Measurements from ENCODE around the gene SERPINA4.

DNA sequence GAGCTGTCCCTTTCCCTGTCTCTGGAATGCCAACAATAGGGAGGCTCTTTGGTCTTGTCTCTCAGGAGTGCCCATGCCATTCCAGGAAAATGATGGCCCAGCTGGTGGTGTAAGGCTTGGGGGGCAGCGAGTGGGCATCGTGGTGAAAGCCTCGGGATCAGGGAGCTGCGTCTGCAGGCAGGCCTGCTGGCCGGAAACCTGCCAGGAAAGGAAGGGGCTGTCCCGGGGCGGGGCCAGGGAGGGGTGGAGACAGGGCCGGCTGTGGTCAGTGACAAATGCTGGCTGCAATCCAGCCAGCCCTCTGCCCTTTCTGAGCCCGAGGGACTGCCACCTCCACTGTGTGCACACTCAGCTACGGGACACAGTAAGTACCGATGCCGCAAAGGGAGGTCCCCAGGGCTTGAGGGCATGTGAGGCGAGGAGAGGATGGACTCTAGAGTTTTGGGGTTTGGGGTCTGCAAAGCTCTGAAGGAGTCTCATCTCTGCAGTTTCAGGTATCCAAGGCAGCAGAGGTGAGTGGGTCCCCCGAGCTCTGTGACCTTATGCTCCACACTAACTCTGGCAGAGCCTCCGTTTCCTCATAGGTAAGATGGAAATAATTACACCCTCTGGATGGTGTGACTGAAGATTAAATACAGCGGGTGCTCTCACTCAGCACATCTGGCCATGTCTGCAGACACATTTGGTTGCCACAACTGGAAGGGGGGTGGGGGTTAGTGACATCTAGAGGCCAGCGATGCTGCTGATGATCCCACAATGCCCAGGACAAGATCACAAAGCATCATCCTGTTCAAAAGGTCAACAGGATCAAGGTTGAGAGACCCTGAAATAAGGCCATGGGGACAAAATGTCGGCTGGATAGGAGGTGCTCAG, 20.1 kb downstream of the SERPINA4 start, which contains the start of gene SERPINA5:
- TF ChIP-seq, protein P1, sequence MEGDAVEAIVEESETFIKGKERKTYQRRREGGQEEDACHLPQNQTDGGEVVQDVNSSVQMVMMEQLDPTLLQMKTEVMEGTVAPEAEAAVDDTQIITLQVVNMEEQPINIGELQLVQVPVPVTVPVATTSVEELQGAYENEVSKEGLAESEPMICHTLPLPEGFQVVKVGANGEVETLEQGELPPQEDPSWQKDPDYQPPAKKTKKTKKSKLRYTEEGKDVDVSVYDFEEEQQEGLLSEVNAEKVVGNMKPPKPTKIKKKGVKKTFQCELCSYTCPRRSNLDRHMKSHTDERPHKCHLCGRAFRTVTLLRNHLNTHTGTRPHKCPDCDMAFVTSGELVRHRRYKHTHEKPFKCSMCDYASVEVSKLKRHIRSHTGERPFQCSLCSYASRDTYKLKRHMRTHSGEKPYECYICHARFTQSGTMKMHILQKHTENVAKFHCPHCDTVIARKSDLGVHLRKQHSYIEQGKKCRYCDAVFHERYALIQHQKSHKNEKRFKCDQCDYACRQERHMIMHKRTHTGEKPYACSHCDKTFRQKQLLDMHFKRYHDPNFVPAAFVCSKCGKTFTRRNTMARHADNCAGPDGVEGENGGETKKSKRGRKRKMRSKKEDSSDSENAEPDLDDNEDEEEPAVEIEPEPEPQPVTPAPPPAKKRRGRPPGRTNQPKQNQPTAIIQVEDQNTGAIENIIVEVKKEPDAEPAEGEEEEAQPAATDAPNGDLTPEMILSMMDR (IDR thresholded peaks at IDR 0.05; ENCODE audit: extremely low read depth in 1 of 2, insufficient read depth in 1 of 2, low read depth in 1 of 2, low read length in 2 of 2) = no peak
- no peak for TF ChIP-seq POLR2A (IDR thresholded peaks at IDR 0.05; ENCODE audit: low read depth, low read length)
- no peak for TF ChIP-seq EZH2 (IDR thresholded peaks at IDR 0.05; ENCODE audit: borderline replicate concordance, low read depth, low read length, severe bottlenecking)
- TF ChIP-seq JUN (IDR thresholded peaks at IDR 0.05; ENCODE audit: borderline replicate concordance, insufficient read depth, insufficient read length, low read depth) = no peak
- no peak for TF ChIP-seq POLR2AphosphoS5 (IDR thresholded peaks at IDR 0.05; ENCODE audit: insufficient read depth, low read depth, low read length)
- no peak for TF ChIP-seq FOS (IDR thresholded peaks at IDR 0.05; ENCODE audit: borderline replicate concordance, insufficient read depth, low read length)
- no peak for TF ChIP-seq MAX (IDR thresholded peaks at IDR 0.05; ENCODE audit: insufficient read depth, insufficient read length)
- no peak for TF ChIP-seq MYC (IDR thresholded peaks at IDR 0.05; ENCODE audit: low read depth, low read length)
- no peak for TF ChIP-seq GATA2 (IDR thresholded peaks at IDR 0.05; ENCODE audit: insufficient read depth, insufficient read length, low read depth, low read length)

All from endothelial cell of umbilical vein (primary cell).